Measurements from ENCODE around the gene PTPN23.

Gene PTPN23

DNA sequence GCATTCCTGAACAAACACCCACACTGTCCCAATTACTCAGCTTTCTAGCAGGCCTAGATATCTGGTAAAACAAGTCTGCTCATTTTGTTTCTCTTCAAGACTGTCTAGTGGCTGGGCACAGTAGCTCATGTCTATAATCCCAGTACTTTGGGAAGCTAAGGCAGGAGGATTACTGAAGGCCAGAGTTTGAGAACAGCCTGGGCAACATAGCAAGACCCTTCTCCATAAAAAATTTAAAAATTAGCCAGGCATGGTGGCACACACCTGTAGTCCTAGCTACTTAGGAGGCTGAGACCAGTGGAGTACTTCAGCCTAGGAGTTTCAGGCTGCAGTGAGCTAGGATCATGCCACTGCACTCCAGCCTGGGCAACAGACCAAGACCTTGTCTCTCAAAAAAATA lies 6.2 kb upstream of the PTPN23 start:
- H3K4me2 ChIP-seq (ENCODE audit: low read depth, low read length, poor library complexity, severe bottlenecking), result no peak overlapping the region
- H3K79me2 ChIP-seq (ENCODE audit: insufficient read depth, low read length), result no peaks in the 10 kb centered on the region; the same call in 1 of the 2 replicates
- no peaks in the 10 kb centered on the region for H4K20me1 ChIP-seq (ENCODE audit: low read depth, low read length)
- H3F3A ChIP-seq (ENCODE audit: insufficient read depth), result no peaks in the 10 kb centered on the region
- H3K36me3 ChIP-seq (ENCODE audit: low read length), result no peaks in the 10 kb centered on the region
- no peaks in the 10 kb centered on the region for H3K9me3 ChIP-seq (ENCODE audit: insufficient read depth, low read length)
- H3K9me2 ChIP-seq (replicated peaks; ENCODE audit: insufficient read depth, low read length), result no peaks in the 10 kb centered on the region
- no peak overlapping the region for H3K27ac ChIP-seq (ENCODE audit: low read depth, low read length)
- H3K27me3 ChIP-seq (ENCODE audit: low read length), result no peaks in the 10 kb centered on the region
- no peak overlapping the region for H2AFZ ChIP-seq (ENCODE audit: low read depth, low read length, severe bottlenecking)
- no peak overlapping the region for H3K9ac ChIP-seq (ENCODE audit: low read length)
- no peak overlapping the region for H3K4me3 ChIP-seq (ENCODE audit: insufficient read depth, low read length, poor library complexity, severe bottlenecking)
- TF ChIP-seq CTCF (IDR thresholded peaks at IDR 0.05; ENCODE audit: insufficient read depth, low read length, poor library complexity, severe bottlenecking) (no peak), EZH2phosphoT487 (conservative IDR thresholded peaks at IDR 0.05; ENCODE audit: low read length) (no peak)

DNA sequence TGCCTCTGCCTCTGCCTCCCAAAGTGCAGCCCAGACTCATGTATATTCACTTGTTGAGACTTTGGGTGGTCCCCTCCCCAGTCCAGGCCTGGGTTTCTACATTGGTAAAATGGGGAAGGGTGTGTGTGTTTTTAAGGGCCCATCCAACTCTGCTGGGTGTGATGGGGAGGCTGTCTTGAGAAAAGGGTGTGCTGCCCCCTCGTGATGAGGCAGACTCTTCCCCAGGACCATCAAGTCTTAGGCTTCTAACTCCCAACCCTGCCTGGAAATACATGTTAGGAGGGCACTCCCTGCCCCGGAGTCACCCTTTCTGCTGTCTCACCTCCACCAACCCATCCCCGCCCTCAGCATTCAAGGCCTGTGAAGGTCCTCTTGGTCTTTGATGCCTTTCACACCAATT lies 4.4 kb upstream of the PTPN23 start:
- H3K4me2 ChIP-seq (ENCODE audit: low read depth, low read length, poor library complexity, severe bottlenecking), result no peak overlapping the region
- no peaks in the 10 kb centered on the region for H3K36me3 ChIP-seq (ENCODE audit: low read length)
- H2AFZ ChIP-seq (ENCODE audit: low read depth, low read length, severe bottlenecking), result no peak overlapping the region
- H3F3A ChIP-seq (ENCODE audit: insufficient read depth), result no peaks in the 10 kb centered on the region
- no peaks in the 10 kb centered on the region for H3K9me2 ChIP-seq (replicated peaks; ENCODE audit: insufficient read depth, low read length)
- no peaks in the 10 kb centered on the region for H3K27me3 ChIP-seq (ENCODE audit: low read length)
- TF ChIP-seq CTCF (IDR thresholded peaks at IDR 0.05; ENCODE audit: insufficient read depth, low read length, poor library complexity, severe bottlenecking), result no peak
- TF ChIP-seq EZH2phosphoT487 (conservative IDR thresholded peaks at IDR 0.05; ENCODE audit: low read length), result no peak
- H3K9me3 ChIP-seq (ENCODE audit: insufficient read depth, low read length), result no peaks in the 10 kb centered on the region
- H4K20me1 ChIP-seq (ENCODE audit: low read depth, low read length), result no peaks in the 10 kb centered on the region
- no peak overlapping the region for H3K27ac ChIP-seq (ENCODE audit: low read depth, low read length)
- H3K79me2 ChIP-seq (ENCODE audit: insufficient read depth, low read length), result peaks cover 6% of the 10 kb centered on the region
- H3K9ac ChIP-seq (ENCODE audit: low read length), result no peak overlapping the region
- H3K4me3 ChIP-seq (ENCODE audit: insufficient read depth, low read length, poor library complexity, severe bottlenecking), result no peak overlapping the region

GRCh38 chr3:47377186-47377585 lies 3.6 kb upstream of the PTPN23 start:
- Histone ChIP-seq H3K9ac (ENCODE audit: low read length) (no peak overlapping the region), H3K9me3 (ENCODE audit: insufficient read depth, low read length) (no peaks in the 10 kb centered on the region), H4K20me1 (ENCODE audit: low read depth, low read length) (no peaks in the 10 kb centered on the region), H3K4me2 (ENCODE audit: low read depth, low read length, poor library complexity, severe bottlenecking) (no peak overlapping the region), H3K36me3 (ENCODE audit: low read length) (no peaks in the 10 kb centered on the region), H3K9me2 (replicated peaks; ENCODE audit: insufficient read depth, low read length) (no peaks in the 10 kb centered on the region), H3K4me3 (ENCODE audit: insufficient read depth, low read length, poor library complexity, severe bottlenecking) (no peak overlapping the region), H3K79me2 (ENCODE audit: insufficient read depth, low read length) (peaks cover 14% of the 10 kb centered on the region), H2AFZ (ENCODE audit: low read depth, low read length, severe bottlenecking) (no peak overlapping the region), H3K27me3 (ENCODE audit: low read length) (no peaks in the 10 kb centered on the region), H3F3A (ENCODE audit: insufficient read depth) (no peaks in the 10 kb centered on the region), H3K27ac (ENCODE audit: low read depth, low read length) (no peak overlapping the region)
- TF ChIP-seq EZH2phosphoT487 (conservative IDR thresholded peaks at IDR 0.05; ENCODE audit: low read length) (no peak), CTCF (IDR thresholded peaks at IDR 0.05; ENCODE audit: insufficient read depth, low read length, poor library complexity, severe bottlenecking) (no peak)
